Activated B cell treated with CpG ODN at 0.5 μM for 24 hours (primary cell): ENCODE measurements around the gene POLDIP2. TPM values are rescaled to one million over a fixed set of nuclear protein-coding genes. Genes with fewer than 3 reads are reported as not detected.

Experiments used
- ATAC-seq: fragments of 200-7000 bp; cut with Tn5 transposase; one replicate; pipeline ENCODE4 v1.10.0; 2021; ENCODE audit warnings: low read depth, mild to moderate bottlenecking, moderate library complexity
- CTCF ChIA-PET: fragments of 350-600 bp; sonication (Branson Sonifier 250); formaldehyde crosslinking; loops from one replicate; lab custom pipeline; 2021; ENCODE audit warnings: antibody characterized with exemption; lab: Charles Lee
- POLR2A ChIA-PET: fragments of 350-600 bp; sonication (Branson Sonifier 250); formaldehyde crosslinking; loops from one replicate; lab custom pipeline; 2021; ENCODE audit warnings: antibody characterized with exemption; lab: Charles Lee
- DNase-seq: peaks from one replicate; pipeline ENCODE4 v3.0.0; 2022
- H3K27ac Mint-ChIP-seq: one replicate; pipeline ENCODE4 v1.8.0; 2020; ENCODE audit warnings: mixed read lengths
- H3K27me3 Mint-ChIP-seq: one replicate; pipeline ENCODE4 v1.8.0; 2021; ENCODE audit warnings: mixed read lengths
- H3K36me3 Mint-ChIP-seq: one replicate; pipeline ENCODE4 v1.8.0; 2021; ENCODE audit warnings: low read depth, mixed read lengths
- H3K4me1 Mint-ChIP-seq: one replicate; pipeline ENCODE4 v1.8.0; 2021; ENCODE audit warnings: mixed read lengths
- H3K4me3 Mint-ChIP-seq: one replicate; pipeline ENCODE4 v1.8.0; 2020; ENCODE audit warnings: mild to moderate bottlenecking, mixed read lengths
- H3K9me3 Mint-ChIP-seq: one replicate; pipeline ENCODE4 v1.8.0; 2020; ENCODE audit warnings: mixed read lengths
- intact Hi-C: fragments of 100-400 bp; cut with micrococcal nuclease; formaldehyde crosslinking; loops from one replicate; pipeline ENCODE4 v1.15.1; 2024
- total RNA-seq: library from RNA; stranded (reverse); gene quantifications from 2 replicates; pipeline ENCODE4 v1.2.3, GENCODE V29; 2022
- TF ChIP-seq, protein P1 (sequence below): fragments of 200-600 bp; IDR thresholded peaks from one replicate; pipeline ENCODE4 v1.8.0; 2022; ENCODE audit warnings: antibody characterized with exemption, mild to moderate bottlenecking

Gene POLDIP2
- total RNA-seq, 1 donor from 2014 or later, result 60.5 TPM

DNA sequence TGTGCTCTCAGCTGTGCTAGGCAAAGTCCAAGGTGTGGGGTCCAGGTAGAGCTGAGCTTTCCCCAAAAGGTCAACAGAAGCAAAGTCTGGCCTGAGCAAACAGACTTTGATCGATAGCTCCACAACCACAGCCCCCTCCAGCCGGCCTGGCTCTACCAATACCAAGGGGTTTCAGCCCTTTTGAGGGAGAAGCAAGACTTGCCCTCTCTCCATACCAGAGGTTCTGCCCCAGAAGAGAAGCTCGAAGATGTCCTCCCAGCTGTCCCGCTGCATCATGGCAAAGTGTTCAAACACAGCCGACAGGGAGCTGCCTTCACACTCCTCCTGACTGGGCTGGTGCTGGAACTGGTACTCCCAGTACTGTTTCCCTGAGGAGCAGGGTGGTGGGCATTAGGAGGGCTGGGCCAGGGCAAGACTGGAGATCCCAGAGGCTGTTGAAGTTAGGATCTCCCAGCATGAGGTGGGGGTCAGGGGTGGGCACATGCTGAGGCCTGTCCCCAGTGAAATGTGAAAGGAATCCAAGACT is 11.0 kb upstream of the POLDIP2 start:
- intact Hi-C loops, result no loop called here
- ChIA-PET CTCF (interaction anchor here (0.8 kb wide), 1 partner anchor 10 kb away, joined by 3 read pairs; the partner anchor contains the start of gene POLDIP2), POLR2A (interaction anchor here (1.6 kb wide), 1 partner anchor 11 kb away, joined by 4 read pairs; the partner anchor contains the start of gene POLDIP2)
- no peak for DNase-seq
- Mint-ChIP-seq H3K4me1 (peaks cover 20% of the 10 kb centered on the region), H3K27ac (no peak overlapping the region), H3K9me3 (no peaks in the 10 kb centered on the region), H3K36me3 (peaks cover 14% of the 10 kb centered on the region), H3K27me3 (no peaks in the 10 kb centered on the region), H3K4me3 (no peak overlapping the region)
- TF ChIP-seq, protein P1, sequence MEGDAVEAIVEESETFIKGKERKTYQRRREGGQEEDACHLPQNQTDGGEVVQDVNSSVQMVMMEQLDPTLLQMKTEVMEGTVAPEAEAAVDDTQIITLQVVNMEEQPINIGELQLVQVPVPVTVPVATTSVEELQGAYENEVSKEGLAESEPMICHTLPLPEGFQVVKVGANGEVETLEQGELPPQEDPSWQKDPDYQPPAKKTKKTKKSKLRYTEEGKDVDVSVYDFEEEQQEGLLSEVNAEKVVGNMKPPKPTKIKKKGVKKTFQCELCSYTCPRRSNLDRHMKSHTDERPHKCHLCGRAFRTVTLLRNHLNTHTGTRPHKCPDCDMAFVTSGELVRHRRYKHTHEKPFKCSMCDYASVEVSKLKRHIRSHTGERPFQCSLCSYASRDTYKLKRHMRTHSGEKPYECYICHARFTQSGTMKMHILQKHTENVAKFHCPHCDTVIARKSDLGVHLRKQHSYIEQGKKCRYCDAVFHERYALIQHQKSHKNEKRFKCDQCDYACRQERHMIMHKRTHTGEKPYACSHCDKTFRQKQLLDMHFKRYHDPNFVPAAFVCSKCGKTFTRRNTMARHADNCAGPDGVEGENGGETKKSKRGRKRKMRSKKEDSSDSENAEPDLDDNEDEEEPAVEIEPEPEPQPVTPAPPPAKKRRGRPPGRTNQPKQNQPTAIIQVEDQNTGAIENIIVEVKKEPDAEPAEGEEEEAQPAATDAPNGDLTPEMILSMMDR, result no peak
- no peak for ATAC-seq

DNA sequence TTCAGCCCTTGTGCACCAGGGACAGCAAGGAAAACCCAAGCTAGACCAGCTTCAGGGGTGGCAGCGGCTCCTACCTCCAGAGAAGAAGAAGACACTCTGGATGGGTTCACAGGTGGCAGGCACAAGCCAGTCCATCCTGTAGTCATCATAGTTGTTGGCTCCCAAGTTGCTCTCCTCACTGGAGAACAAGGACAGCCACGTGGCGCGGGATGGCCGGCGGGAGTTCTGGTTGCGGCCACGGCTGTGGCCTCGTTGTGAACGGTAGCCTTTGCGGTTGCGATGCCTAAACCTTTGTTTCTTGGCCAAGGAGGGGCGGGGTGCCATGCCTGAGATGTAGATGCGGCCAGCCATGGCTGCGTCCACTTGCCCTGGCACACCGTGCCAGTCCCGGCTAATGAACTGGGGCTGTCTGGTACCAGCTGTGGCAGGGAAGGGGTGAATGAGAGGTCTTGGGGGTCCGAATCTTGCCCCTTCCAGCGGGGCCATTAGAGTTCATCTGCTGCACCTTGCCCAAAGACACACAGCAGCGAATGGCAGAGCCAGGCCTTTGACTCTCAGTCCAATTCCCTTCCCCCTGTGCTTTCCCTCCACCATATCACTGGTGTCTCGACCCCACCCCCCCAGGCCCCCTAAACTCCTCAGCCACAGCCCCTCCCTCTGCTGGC is 10.4 kb upstream of the POLDIP2 start:
- POLR2A ChIA-PET, result interaction anchor here (1.6 kb wide), 1 partner anchor 11 kb away, joined by 4 read pairs; the partner anchor contains the start of gene POLDIP2

DNA sequence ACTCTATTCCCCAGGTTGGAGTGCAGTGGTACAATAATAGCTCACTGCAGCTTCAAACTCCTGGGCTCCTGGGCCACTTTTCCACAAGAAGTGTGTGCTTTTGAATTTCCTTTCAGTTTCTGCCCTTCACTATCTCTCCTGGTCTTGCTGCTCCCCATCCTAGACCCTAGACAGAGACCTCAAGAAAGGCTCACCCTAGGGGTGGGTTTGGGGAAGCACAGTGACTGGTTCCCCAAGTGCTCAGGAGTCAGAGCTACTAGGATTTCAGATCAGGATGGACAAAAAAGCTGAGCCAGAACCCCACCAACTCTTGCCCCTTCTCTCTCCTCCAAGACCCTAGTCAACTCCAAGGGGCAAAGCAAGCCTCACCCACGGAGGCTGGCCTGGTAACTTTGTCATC is 9.3 kb upstream of the POLDIP2 start:
- DNase-seq, result no peak
- no peaks in the 10 kb centered on the region for H3K9me3 Mint-ChIP-seq
- intact Hi-C loops, result no loop called here
- H3K4me1 Mint-ChIP-seq, result peaks cover 8% of the 10 kb centered on the region
- TF ChIP-seq, protein P1, result no peak
- H3K27ac Mint-ChIP-seq, result no peak overlapping the region
- peaks cover 26% of the 10 kb centered on the region for H3K36me3 Mint-ChIP-seq
- no peak overlapping the region for H3K4me3 Mint-ChIP-seq
- ATAC-seq, result no peak
- ChIA-PET CTCF (interaction anchor here (0.6 to 0.9 kb wide), 2 partner anchors 49 to 283 kb away, joined by 3 read pairs; no protein-coding TSS in a partner anchor), POLR2A (interaction anchor here (1.4 to 1.6 kb wide), 2 partner anchors 9 to 31 kb away, joined by 7 to 10 read pairs; partner anchors contain the start of genes IFT20, POLDIP2 and TNFAIP1)
- no peaks in the 10 kb centered on the region for H3K27me3 Mint-ChIP-seq

More for the DNA sequence above, 10.4 kb upstream of the POLDIP2 start:
- H3K27ac Mint-ChIP-seq, result no peak overlapping the region
- H3K4me1 Mint-ChIP-seq, result peaks cover 14% of the 10 kb centered on the region
- ATAC-seq, result no peak
- no peaks in the 10 kb centered on the region for H3K9me3 Mint-ChIP-seq
- CTCF ChIA-PET, result interaction anchor here (0.8 kb wide), 1 partner anchor 10 kb away, joined by 3 read pairs; the partner anchor contains the start of gene POLDIP2
- intact Hi-C loops, result no loop called here
- TF ChIP-seq, protein P1, result no peak
- no peak for DNase-seq
- H3K36me3 Mint-ChIP-seq, result peaks cover 19% of the 10 kb centered on the region
- no peaks in the 10 kb centered on the region for H3K27me3 Mint-ChIP-seq
- no peak overlapping the region for H3K4me3 Mint-ChIP-seq

DNA sequence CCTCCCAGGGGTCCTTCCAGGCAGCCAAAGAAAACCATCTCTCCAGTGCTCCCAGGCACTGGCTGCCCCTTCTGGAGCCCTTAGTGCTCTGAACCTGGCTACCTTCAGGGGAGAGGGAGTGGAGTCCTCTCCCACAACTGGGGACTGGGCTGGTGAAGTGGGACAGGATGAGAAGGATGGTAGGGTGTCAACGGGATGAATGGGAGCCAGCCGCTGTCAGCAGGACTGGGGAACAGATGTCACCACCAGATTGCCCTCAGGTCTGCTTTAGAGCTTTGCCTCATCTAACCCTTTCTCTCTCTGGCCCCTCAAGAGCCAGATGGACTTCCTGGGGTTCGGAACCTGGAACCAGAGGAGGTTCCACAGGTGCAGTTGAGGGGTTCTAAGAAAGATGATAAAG is 8.2 kb upstream of the POLDIP2 start:
- peaks cover 36% of the 10 kb centered on the region for H3K36me3 Mint-ChIP-seq
- peaks cover 2% of the 10 kb centered on the region for H3K4me1 Mint-ChIP-seq
- intact Hi-C loops, result no loop called here
- H3K27me3 Mint-ChIP-seq, result no peaks in the 10 kb centered on the region
- CTCF ChIA-PET, result no interaction called here
- no peak overlapping the region for H3K27ac Mint-ChIP-seq
- ATAC-seq (no peak), DNase-seq (no peak)
- TF ChIP-seq, protein P1, result no peak
- H3K4me3 Mint-ChIP-seq, result no peak overlapping the region
- POLR2A ChIA-PET, result interaction anchor here (1.6 kb wide), 1 partner anchor 8 kb away, joined by 10 read pairs; the partner anchor contains the start of gene POLDIP2
- no peaks in the 10 kb centered on the region for H3K9me3 Mint-ChIP-seq
